ENCODE data around the gene CDC25C.

Gene CDC25C

DNA sequence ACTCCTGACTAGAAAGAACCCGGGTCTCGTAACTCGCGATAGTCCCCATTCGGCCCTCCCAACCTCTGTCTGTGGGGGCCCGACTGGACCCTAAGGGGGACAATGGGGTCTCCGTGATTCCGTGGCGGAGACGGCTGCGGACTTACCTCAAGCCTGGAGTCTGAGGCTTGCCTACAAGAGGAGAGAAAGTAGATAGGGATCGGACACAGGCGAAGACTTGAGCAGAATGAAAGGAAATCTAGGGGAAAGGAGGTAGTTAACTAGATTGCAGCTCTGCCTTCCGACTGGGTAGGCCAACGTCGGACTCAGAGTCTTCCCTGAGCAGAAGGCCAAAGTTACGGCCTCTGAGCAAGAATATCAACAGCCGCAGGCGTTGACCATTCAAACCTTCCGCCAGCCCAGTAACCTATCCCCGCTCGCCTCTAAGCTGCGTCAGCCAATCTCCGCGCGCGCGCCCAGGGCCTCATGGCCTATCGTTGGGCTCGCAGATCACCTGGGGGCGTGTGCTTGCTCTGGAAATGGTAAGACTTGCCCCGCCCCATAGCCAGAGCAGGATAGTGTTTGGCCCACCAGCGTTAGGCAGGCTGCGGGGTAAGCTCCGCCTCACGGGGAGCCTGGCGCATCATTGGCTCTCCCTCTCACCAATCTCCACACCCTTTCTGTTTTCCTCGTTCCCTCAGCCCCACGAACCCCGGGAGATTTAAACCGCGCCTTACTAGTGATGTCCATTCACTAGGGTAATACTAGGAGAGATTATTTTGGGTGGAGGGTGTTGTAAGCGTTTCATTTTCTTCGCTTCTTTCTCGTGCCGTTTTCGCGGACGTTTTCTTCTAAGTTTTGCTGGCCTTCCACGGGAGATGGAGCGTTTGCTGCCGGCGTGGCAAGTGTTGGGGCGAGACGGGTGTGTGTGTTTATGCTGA, at the start of gene CDC25C:
Gene CDC25C, minus strand, starts transcription at position 356 of the 920 bp plus-strand sequence. CDS start 624 bp downstream, outside the sequence.
- ATAC-seq (peak; percentile 100), DNase-seq (peak; percentile 96)

DNA sequence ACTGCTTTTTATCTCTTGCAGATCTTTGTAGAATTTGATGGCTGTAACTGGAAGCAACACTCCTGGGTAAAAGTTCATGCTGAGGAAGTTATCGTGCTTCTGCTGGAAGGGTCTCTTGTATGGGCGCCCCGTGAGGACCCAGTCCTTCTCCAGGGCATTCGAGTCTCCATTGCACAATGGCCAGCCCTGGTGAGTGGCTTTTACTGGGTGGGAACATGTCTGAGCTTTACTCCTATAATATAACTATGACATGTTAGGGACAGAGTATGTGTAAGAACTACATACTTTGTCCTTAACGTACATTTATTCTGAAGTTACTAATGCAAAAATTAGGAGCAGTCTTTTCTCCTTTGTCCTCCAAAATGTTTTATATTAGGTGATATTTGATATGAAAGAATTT, 41.0 kb upstream of the CDC25C start:
- DNase-seq, result no peak
- no peak for ATAC-seq

DNA sequence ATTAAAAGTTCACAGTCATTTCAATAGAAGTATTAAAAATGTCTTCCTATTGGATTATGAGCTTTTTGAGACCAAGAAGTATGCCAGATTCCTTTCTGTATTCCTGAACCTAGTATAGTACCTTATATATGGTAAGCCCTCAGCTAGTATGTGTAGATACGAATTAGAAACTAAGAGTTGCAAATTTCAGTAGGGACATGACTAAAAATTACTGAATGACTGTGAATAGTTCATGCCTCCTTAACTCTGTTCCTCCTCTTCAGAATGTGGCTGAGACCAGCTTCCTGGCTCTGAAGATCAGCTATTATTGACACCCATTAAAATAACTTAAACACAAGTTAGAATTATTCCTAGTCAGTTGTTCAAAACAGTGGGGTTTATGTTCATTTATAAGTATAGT, 40.6 kb upstream of the CDC25C start:
- no peak for DNase-seq
- ATAC-seq, result peak; percentile 40

DNA sequence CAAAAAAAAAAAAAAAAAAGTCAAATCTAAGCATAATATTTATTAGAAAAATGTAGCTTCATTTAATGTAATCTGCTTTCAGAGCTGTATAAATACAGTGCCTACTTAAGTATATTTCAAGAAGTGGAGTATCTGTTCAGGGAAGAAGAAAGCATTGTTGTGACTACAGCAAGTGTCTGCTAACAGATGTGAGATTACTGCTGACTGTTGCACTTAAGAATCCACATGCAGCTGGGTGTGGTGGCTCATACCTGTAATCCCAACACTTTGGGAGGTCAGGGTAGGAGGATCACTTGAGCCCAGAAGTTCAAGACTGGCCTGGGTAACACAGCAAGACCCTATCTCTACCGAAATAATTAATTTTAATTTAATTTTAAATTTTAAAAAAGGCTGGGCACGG, 39.9 kb upstream of the CDC25C start:
- ATAC-seq (no peak), DNase-seq (no peak)

DNA sequence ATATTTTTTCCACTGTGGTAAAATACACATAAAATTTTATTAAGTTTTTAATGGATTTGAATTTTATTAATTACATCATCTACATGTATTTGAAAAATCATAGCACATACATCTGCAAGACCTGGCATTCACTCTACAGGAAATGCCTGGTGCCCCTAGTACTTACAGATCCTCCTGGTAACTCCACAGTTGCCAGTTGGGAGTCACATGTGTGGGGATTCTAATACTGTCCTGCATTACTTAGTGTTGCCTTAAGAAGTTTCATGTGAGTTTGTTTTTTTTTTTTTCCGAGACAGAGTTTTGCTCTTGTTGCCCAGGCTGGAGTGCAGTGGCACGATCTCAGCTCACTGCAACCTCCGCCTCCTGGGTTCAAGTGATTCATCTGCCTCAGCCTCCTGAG, 38.9 kb upstream of the CDC25C start:
- ATAC-seq (no peak), DNase-seq (no peak)

DNA sequence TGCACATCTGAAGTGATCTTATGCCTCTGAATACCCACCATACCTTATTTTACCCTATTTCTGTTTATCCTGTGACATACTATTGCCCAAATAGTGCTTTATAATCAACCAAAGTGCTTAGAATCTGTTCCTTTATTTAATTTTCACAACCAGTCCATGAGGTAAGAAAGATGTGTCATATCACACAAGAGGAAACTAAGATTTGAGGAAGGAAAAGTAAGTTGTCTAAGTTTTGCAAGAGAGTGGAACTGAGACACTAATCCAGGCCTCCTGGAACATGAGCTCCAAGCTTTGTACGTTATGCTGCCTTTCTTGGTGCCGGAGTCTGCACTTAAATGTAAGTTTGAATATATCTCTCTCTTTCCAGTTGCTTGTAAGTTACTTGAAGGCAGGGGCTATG, 38.1 kb upstream of the CDC25C start:
- ATAC-seq, result no peak
- no peak for DNase-seq

DNA sequence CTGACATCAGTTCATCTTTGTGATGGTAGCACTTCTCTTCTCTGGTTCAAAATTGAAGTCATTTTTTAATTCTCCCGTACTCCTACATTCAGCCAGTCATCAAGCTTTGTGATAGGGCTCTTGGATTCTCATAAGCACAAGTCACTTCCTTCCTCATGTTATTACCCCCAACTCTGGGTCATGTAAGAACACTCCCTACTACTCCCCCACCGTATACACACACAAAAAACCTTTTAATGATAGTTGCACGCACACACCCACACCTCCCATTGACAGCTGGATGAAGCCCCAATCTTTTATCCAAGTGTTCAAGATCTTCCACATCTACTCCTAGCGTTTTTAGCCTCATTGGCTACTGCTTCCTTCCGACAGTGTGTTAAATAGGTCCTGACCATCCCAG, 37.7 kb upstream of the CDC25C start:
- DNase-seq (no peak), ATAC-seq (no peak)

DNA sequence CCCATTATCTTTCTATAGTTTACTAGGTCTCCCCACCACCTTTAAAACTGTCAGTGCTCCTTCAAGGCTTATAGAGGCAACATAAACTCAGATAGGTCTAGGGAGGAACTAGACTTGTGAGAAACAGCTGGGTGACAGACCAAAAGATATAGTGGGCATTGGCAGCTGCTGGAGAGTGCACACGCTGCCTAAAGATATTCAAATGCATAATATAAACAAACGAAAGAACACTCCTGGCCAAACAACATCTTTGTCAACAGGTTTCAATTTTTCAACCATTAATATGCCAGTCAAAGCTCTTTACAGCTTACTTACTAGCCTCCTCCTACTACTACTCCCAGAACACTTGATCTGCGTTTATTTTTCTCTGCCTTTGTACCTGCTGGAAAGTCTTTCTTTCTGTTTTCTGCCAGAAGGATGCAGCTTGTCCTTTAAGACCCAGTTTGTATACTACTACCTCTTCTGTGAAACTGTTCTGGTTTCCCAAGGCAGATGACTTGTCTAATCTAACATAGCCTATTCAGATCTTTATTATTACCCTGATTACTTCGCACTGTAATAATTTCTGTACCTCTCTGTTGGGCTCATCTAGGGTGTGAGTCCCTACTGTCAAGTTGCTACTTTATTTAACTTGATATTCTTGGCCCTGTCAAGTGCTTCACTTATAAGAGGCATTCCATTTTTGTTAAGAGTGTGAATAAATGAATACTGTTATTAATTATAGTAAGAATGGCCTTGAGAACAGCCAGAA, 35.2 kb upstream of the CDC25C start:
- ATAC-seq (no peak), DNase-seq (no peak)

DNA sequence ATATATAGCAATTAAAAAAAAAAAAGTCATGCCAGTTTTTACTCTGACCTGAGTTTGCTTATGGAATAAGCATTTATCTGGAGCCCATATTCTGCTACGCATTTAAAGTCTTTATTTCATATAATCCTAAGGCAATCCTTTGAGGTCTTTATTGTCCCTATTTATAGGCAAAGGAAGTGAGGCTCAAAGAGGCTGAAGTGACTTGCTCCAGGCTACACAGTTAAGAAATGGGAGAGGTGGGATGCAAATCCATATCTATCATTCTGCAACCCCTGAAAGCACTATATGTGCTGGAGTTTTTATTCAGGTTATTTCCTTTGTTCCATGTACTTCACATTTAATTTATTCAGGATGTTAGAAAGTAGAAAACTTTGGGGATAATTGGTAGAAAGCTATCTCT, 33.0 kb upstream of the CDC25C start:
- DNase-seq (no peak), ATAC-seq (no peak)

DNA sequence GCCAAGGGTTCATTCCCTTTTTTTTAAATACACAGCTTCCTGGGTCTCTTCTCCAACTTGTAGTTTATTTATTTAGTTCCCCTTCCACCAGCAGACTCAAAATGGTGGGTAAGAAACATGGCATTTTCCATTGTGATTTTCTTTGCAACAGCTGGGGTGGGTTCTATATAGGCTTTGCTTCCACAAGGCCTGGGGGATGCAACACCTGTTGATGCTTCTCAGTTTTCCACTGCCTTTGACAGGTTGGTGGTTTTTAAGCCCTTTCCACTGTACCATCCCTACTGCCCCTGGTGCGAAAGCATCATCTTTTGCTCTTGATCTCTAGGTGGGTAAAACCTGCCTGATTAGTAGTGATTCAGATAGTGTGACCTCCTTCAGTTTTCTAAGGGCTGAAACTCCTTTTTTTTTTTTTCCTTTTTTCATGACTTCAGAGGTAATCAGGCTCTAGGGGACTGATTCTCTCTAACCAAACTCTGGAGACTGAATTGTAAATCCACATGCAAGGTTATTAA, 29.4 kb upstream of the CDC25C start:
- no peak for DNase-seq
- peak; percentile 55 for ATAC-seq

DNA sequence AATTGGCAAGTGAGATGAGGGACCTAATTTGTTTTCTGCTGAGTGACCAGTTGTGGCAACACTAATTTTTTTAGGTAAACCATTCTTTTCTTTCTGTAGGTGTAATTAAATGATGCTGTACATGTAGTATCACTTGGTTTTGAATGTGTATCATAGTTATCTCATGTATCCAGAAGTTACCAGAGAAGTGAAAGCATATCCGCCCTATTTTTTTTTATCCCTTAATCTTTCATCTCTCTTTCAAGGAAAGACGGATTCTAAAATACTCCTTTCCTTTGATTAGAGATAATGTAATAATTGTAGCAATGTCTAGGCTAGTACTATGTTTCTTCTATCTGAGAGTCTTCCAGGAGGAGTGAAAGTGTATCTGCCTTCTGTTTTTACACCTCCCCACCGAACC, 28.0 kb upstream of the CDC25C start:
- ATAC-seq, result no peak

DNA sequence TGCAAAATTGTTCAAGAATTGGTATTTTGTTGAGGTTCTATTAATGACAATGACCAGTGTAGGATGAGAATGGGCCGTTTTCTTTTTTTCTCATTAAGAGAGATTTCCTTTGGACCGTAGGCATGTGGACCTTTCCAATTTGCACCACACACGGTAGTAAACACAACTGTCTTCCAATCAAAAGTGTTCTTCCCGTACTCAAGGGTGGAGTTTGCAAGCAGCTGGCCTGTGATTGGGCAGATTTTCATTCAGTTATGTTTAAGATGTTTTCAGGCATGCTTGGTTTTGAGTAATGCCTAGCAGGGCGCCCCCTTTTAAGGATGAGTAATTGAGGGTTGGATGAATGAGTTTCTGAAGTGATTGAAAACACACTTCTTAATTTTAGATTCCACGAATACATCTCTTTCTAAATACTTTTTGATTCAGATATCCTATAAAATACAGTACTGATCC, 23.3 kb upstream of the CDC25C start:
- peak; percentile 41 for ATAC-seq
- peak; percentile 53 for DNase-seq

More for the DNA sequence above, 28.0 kb upstream of the CDC25C start:
- DNase-seq, result no peak

DNA sequence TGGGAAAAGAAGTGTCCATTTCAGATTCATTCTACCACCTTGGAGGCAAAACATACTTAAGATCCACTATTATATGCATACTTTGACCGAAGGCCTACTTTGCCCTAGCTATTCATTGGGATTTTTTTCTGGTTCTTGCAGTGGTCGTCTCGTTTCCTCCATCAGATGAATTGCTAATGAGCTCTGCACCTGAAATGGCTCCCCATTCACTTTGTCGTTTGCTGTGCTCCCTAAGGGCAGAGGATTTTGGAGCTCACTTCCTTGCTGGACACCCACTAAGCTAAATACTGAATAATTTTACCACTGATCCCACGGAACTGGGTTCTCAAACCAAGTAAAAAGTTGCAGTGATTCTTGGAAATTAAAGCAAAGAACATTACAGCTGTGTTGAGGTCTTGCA, 22.8 kb upstream of the CDC25C start:
- ATAC-seq (no peak), DNase-seq (no peak)

DNA sequence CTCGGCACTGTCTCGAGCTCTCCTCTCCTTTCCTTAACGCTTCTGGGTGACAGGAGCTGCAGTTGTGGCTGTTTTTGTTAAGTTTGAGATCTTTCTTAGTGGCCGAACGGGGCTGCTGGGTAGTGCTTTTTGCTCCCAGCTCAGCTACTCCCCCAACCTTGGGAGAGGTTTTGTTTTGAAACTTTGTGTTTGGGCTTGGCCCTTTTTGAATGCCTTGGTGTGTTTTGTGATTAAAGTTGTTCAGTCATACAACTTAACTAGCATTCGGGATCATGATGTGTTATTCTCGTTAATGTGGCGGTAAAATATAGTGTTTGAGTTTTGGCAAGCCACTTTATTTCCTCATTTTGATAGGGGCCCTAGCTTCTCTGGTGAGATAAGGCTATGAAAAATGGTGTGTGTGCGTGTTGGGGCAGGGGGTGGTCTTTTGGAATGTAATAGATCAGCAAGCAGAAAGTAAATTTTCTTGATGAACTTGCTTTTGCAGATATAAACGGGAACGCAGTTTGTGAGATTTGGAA, 22.0 kb upstream of the CDC25C start:
- DNase-seq (no peak), ATAC-seq (no peak)

DNA sequence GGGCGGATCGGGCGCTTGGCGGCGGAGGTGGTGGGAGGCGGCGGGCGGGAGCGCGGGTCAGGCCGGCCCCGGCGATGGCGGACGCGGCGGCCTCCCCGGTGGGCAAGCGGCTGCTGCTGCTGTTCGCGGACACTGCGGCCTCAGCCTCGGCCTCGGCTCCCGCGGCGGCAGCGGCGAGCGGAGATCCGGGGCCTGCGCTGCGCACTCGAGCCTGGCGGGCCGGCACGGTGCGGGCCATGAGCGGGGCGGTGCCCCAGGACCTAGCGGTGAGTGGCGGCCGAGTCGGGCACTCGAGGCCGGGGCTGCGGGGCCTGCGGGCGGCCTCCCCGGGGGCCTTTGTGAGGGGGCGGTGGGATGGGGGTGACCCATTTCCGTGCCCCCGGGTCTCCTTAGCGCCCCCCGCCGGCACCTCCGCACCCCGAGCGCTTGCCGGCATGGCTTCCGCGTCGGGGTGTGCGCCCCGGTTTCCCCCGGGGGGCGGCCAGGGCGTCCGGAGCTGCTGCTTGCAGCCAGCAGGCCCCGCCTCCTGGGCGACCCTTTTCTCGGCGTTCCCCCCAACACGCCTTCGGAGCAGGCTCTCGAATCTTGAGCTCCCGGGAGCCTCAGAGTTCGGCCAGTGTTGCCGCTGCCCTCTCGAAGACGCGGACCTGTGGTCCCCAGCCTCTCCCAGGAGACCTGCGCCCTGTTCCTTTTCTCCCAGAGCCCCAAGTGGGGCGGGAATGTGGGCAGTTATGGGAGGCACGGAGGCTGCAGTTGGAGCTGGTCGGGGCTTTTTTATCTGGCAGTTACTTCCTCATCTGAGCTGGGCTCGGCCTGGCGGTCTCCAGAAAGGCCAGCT, 21.3 kb upstream of the CDC25C start:
- DNase-seq (peak; percentile 83), ATAC-seq (peak; percentile 58)

DNA sequence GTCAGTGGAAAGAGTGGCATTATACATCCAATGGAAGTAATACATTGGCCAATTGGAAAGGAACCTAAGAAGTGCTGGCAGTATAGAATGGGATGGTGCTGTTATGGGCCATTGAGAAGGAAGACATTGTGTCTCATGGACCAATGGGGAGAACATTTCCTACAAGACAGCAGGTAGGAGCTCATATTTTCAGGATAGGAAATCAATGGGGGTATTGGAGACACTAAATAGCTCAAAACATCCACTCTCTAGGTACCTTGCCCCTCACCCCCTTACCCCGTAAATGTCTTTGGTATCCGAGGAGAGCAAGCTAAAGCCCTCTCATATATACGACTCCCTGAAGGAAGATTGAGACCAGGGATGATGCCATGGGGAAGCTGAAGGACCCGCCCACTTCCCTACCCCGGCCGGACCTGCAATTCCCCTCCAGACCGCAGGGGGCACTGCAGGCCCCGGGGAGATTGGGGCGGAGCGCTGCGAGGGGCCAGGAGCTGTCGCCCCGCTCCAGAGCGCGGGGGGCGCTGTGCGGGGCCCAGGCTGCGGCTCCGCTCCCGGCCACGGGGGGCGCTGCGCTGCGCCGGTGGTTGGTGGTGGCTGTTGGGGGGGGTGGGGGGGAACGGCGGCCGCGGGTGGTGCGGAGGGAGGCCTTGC, 20.6 kb upstream of the CDC25C start, which contains the start of gene KDM3B:
Gene KDM3B, plus strand, starts transcription at position 615 of the 651 bp plus-strand sequence. CDS start 111 bp downstream, outside the sequence.
- ATAC-seq (peak; percentile 89), DNase-seq (peak; percentile 95)

DNA sequence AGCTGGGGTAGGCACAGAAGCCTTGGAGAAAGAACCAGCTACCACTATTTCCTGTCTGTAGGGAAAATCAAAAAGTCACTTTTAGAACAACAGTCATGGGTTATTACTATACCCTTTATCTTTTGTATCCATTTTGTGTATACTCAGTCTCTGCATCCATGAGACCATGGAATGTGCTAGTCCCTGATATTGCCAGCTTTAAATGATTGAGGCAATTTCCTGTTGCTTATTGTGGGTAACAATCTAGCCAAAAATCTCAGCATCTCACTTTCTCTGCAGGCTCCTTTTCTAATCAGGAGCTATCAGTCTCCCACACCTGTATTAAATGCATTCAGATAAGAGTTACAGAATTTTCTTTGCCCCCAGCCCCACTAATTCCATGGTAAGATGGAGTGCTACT, 19.9 kb upstream of the CDC25C start:
- no peak for ATAC-seq
- DNase-seq, result no peak

DNA sequence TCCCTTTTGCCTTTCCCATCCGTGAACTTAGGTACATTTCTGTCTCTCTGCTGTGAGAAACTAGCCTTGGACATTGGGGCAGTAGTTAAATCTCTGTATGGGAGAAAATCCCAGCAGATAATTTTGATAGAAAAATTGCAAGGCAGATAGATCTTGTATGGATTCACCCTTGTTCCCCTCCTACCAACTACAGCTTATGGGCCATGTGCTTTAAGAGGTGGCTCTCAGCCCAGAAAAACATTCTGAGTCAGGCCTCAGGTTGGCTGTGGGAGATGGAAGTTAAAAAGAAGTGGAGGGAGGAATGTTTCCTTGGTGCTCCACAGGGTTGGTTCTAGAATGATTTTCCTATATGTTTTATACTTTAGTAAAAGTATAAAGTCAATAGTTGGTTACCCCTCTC, 19.5 kb upstream of the CDC25C start:
- ATAC-seq, result no peak
- no peak for DNase-seq

DNA sequence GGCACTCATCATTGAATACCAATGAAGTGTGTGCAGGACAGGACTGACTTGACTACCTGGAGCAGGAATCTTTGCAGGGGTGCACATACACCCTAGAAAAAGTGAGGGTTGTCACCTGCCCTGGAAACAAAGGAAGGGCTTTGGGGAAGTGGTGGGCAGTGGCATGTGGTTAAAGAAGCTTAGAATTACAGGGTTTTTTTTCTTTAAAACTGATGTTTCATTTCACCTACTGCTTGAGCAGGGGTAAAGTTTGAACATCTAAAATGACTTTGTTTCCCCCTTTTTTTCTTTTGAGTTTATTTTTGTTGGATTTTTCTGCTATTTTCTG, 18.9 kb upstream of the CDC25C start:
- ATAC-seq (no peak), DNase-seq (no peak)

DNA sequence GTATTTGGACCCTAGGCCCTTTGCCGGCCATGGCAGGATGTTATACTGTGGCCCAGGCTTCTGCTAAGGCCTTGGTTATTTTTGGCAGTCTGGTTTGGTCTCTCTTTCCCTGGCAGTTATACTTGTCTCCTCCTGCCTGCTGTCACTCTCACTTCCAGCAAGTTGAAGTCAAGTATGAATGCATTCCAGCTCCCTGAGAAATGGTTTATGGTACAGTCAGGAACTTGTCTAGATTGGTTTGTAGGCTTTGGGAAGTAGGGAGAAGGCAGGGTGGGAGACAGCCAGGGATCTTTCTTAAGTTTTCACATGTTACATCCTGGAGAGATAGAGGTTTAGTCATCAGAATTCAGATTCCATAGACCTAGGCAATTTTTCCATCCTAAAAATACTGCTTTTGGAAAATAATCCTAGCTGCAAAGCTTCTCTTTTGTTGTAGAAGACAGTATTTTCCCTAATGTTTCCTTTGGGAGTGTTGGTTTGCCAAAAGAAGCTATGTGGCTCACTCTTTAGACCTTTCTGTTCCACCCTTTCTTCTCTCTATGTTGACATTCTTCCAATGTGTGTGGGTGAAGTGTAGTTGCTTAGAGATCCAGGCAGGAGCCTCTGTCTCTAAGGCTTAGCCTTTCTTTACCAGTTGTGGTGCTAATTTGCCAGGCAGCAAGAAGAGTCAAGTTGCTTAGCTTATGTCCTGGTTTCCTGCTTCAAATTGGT, 18.4 kb upstream of the CDC25C start:
- DNase-seq (no peak), ATAC-seq (no peak)

DNA sequence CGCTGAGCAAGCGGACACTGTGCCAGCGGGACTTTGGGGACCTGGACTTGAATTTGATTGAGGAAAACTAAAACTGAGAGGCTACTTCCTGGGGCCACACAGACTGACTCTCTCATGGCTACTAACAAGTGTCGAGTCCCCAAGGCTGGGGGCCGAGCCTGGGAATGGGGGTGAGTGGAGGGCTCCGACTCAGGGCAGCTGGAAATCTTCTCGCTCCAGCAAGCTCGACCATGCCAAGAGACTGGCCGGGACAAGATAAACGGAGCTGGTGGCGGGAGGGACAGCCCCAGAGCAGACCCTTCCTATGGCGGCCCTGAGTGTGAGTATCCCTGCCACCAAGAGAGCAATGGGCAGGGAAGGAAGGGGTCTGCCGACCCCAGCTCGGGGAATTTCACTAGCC, 15.3 kb upstream of the CDC25C start:
- no peak for ATAC-seq
- no peak for DNase-seq

Measured in stimulated activated naive CD8-positive, alpha-beta T cell treated with anti-CD3 and anti-CD28 coated beads, Interleukin-15, Interleukin-2, amounts not matched to agents 100 U/mL and 50 U/mL, for 24 hours (primary cell).